Measurements from ENCODE around the gene ZNF503.

Gene ZNF503

GRCh38 chr10:75356484-75356883 lies 45.1 kb downstream of the ZNF503 start:
- DNase-seq: no peak

- no peak for DNase-seq
These were observed 45.9 kb downstream of the ZNF503 start for GRCh38 chr10:75355706-75356105.

GRCh38 chr10:75353183-75353582 lies 48.4 kb downstream of the ZNF503 start:
- DNase-seq: no peak

GRCh38 chr10:75352650-75353049 lies 48.9 kb downstream of the ZNF503 start:
- no peak for DNase-seq

GRCh38 chr10:75351637-75352036 lies 49.9 kb downstream of the ZNF503 start:
- no peak for DNase-seq

- DNase-seq: no peak
These were observed 50.8 kb downstream of the ZNF503 start for GRCh38 chr10:75350791-75351190.
